HEK293 (cell line): ENCODE results near the gene SUPT5H.

Experiments used
- CTCF ChIA-PET: fragments of 350-600 bp; formaldehyde crosslinking; extraction: SDS; loops from one replicate; lab custom pipeline; 2021; ENCODE audit warnings: antibody characterized with exemption; lab: Yijun Ruan, JAX
- POLR2A ChIA-PET: fragments of 300-600 bp; formaldehyde crosslinking; extraction: SDS; loops from one replicate; lab custom pipeline; 2020; ENCODE audit warnings: antibody characterized with exemption, inconsistent platforms; lab: Yijun Ruan, JAX
- H3K27ac ChIP-seq: fragments of 200-500 bp; sonication (Bioruptor generic); 2 replicates; pipeline ENCODE4 v1.5.1; 2014; ENCODE audit warnings: low read depth, low read length, control low read depth, inconsistent platforms; ENCODE audit errors: extremely low read depth
- H3K36me3 ChIP-seq, 2 experiments: fragments of 200-500 bp in 1 of 2; sonication (Bioruptor generic) in 1 of 2; 1 replicate in 1 of 2; 2 replicates in 1 of 2; pipeline ENCODE4 v1.5.1; 2014 to 2017; ENCODE audit warnings: inconsistent platforms in 2 of 2, low read length in 2 of 2; ENCODE audit not compliant: control insufficient read depth in 2 of 2, insufficient read depth in 1 of 2
- H3K4me1 ChIP-seq: fragments of 200-500 bp; sonication (Bioruptor generic); 2 replicates; pipeline ENCODE4 v1.5.1; 2014; ENCODE audit warnings: mild to moderate bottlenecking, low read length, inconsistent platforms; ENCODE audit not compliant: control insufficient read depth, insufficient read depth
- H3K4me3 ChIP-seq: 2 replicates; pipeline ENCODE4 v1.5.1; 2011; ENCODE audit warnings: low read depth, mild to moderate bottlenecking, control low read depth, low read length, moderate library complexity
- H3K9me3 ChIP-seq: fragments of 200-500 bp; sonication (Bioruptor generic); 2 replicates; pipeline ENCODE4 v1.5.1; 2014; ENCODE audit warnings: low read depth, low read length, inconsistent platforms; ENCODE audit not compliant: control insufficient read depth, insufficient read depth
- KLF1 ChIP-seq: fragments of 450-650 bp; formaldehyde crosslinking; IDR thresholded peaks from 2 replicates; pipeline ENCODE4 v1.5.1; 2016; ENCODE audit warnings: missing biosample characterization, missing genetic modification characterization
- ZNF146 ChIP-seq: fragments of 450-650 bp; formaldehyde crosslinking; IDR thresholded peaks from 2 replicates; pipeline ENCODE4 v1.5.1; 2016; ENCODE audit warnings: missing biosample characterization, missing genetic modification characterization
- ZNF24 ChIP-seq: fragments of 450-650 bp; formaldehyde crosslinking; IDR thresholded peaks from 2 replicates; pipeline ENCODE4 v1.5.1; 2016; ENCODE audit warnings: missing biosample characterization, missing genetic modification characterization
- ZNF341 ChIP-seq: fragments of 450-650 bp; formaldehyde crosslinking; IDR thresholded peaks from 2 replicates; pipeline ENCODE4; 2016; ENCODE audit warnings: low read depth, missing biosample characterization, missing genetic modification characterization
- ZNF404 ChIP-seq: fragments of 450-650 bp; formaldehyde crosslinking; IDR thresholded peaks from 2 replicates; pipeline ENCODE4 v1.5.1; 2017; ENCODE audit warnings: missing biosample characterization, missing genetic modification characterization
- ZNF837 ChIP-seq: fragments of 450-650 bp; formaldehyde crosslinking; IDR thresholded peaks from 2 replicates; pipeline ENCODE4 v1.5.1; 2016; ENCODE audit warnings: missing biosample characterization, missing genetic modification characterization
- TF ChIP-seq, protein P1 (sequence below): fragments of 450-650 bp; formaldehyde crosslinking; IDR thresholded peaks from 2 replicates; pipeline ENCODE4 v1.5.0; 2017; ENCODE audit warnings: missing biosample characterization, missing genetic modification characterization, borderline replicate concordance
- TF ChIP-seq, protein P2 (sequence below): fragments of 450-650 bp; formaldehyde crosslinking; IDR thresholded peaks from 2 replicates; pipeline ENCODE4 v1.5.1; 2016; ENCODE audit warnings: missing biosample characterization, missing genetic modification characterization, borderline replicate concordance
- TF ChIP-seq, protein P3 (sequence below): fragments of 450-650 bp; formaldehyde crosslinking; IDR thresholded peaks from 2 replicates; pipeline ENCODE4 v1.5.1; 2016; ENCODE audit warnings: missing biosample characterization, missing genetic modification characterization, low read depth
- TF ChIP-seq, protein P4 (sequence below): fragments of 450-650 bp; formaldehyde crosslinking; IDR thresholded peaks from 2 replicates; pipeline ENCODE4 v1.5.1; 2017; ENCODE audit warnings: missing biosample characterization, missing genetic modification characterization

The SUPT5H gene

DNA sequence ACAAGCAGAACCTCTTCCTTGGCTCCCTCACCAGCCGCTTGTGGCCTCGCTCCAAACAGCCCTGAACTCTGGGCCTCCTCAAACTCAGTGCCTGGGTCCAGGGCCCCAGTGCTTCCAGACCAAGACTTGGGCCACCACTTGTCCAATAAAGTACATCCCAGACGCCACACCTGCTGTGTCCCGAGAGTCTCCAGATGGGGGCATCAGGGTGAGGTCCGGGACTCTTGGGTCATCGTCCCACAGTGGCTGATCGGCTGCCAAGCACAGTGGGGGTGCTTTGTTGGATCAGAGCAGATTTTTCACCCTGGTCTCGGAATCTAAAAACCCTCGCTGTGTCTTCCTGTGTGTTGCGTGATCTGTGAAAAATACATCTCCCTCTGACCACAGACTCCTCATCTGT, 44.4 kb downstream of the SUPT5H start:
- H3K4me3 ChIP-seq = no peak overlapping the region
- CTCF ChIA-PET = interaction anchor here (0.7 to 4.1 kb wide), 4 partner anchors 10 to 92 kb away, joined by 3 to 21 read pairs (median 4); no protein-coding TSS in a partner anchor
- POLR2A ChIA-PET = interaction anchor here (0.8 to 1.9 kb wide), 4 partner anchors 9 to 54 kb away, joined by 3 to 10 read pairs (median 5); partner anchors contain the start of genes RPS16 and TIMM50
- no peaks in the 10 kb centered on the region for H3K9me3 ChIP-seq
- H3K4me1 ChIP-seq = no peaks in the 10 kb centered on the region
- TF ChIP-seq KLF1 (tag by site-specific recombination) (0 out of 2 replicates have a peak, but pooled peaks have one; percentile 32), ZNF837 (tag by site-specific recombination) (no peak)
- peaks cover 66 to 82% of the 10 kb centered on the region in 2 experiments for H3K36me3 ChIP-seq
- no peak overlapping the region for H3K27ac ChIP-seq

DNA sequence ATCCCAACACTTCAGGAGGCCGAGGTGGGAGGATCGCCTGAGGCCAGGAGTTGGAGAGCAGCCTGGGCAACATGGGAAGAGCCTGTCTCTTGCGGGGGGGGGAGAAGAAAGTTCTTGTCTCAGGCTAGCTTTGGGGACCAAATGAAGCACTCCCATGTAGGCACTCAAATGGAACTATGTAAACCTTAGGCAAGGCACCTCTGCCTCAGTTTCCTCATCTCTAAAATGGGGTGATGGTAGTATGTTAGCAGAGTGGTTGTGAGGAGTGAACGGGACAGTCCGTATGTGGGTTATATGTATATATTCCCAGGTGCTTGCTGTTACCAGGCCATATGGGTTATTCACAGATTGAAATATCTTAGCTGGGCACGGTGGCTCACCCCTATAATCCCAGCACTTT, 46.8 kb downstream of the SUPT5H start:
- POLR2A ChIA-PET = interaction anchor here (0.9 to 2.0 kb wide), 3 partner anchors 21 to 57 kb away, joined by 4 to 10 read pairs (median 5); partner anchors contain the start of genes EID2B and RPS16

More for the DNA sequence above, 46.8 kb downstream of the SUPT5H start:
- no peak overlapping the region for H3K4me3 ChIP-seq
- CTCF ChIA-PET = interaction anchor here (0.9 to 4.1 kb wide), 5 partner anchors 9 to 52 kb away, joined by 3 to 21 read pairs (median 9); no protein-coding TSS in a partner anchor
- TF ChIP-seq, protein P1, sequence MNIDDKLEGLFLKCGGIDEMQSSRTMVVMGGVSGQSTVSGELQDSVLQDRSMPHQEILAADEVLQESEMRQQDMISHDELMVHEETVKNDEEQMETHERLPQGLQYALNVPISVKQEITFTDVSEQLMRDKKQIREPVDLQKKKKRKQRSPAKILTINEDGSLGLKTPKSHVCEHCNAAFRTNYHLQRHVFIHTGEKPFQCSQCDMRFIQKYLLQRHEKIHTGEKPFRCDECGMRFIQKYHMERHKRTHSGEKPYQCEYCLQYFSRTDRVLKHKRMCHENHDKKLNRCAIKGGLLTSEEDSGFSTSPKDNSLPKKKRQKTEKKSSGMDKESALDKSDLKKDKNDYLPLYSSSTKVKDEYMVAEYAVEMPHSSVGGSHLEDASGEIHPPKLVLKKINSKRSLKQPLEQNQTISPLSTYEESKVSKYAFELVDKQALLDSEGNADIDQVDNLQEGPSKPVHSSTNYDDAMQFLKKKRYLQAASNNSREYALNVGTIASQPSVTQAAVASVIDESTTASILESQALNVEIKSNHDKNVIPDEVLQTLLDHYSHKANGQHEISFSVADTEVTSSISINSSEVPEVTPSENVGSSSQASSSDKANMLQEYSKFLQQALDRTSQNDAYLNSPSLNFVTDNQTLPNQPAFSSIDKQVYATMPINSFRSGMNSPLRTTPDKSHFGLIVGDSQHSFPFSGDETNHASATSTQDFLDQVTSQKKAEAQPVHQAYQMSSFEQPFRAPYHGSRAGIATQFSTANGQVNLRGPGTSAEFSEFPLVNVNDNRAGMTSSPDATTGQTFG = no peak
- no peak for TF ChIP-seq ZNF146
- TF ChIP-seq ZNF341 = peak; percentile 35; the same call in 1 of the 2 replicates
- TF ChIP-seq, protein P2, sequence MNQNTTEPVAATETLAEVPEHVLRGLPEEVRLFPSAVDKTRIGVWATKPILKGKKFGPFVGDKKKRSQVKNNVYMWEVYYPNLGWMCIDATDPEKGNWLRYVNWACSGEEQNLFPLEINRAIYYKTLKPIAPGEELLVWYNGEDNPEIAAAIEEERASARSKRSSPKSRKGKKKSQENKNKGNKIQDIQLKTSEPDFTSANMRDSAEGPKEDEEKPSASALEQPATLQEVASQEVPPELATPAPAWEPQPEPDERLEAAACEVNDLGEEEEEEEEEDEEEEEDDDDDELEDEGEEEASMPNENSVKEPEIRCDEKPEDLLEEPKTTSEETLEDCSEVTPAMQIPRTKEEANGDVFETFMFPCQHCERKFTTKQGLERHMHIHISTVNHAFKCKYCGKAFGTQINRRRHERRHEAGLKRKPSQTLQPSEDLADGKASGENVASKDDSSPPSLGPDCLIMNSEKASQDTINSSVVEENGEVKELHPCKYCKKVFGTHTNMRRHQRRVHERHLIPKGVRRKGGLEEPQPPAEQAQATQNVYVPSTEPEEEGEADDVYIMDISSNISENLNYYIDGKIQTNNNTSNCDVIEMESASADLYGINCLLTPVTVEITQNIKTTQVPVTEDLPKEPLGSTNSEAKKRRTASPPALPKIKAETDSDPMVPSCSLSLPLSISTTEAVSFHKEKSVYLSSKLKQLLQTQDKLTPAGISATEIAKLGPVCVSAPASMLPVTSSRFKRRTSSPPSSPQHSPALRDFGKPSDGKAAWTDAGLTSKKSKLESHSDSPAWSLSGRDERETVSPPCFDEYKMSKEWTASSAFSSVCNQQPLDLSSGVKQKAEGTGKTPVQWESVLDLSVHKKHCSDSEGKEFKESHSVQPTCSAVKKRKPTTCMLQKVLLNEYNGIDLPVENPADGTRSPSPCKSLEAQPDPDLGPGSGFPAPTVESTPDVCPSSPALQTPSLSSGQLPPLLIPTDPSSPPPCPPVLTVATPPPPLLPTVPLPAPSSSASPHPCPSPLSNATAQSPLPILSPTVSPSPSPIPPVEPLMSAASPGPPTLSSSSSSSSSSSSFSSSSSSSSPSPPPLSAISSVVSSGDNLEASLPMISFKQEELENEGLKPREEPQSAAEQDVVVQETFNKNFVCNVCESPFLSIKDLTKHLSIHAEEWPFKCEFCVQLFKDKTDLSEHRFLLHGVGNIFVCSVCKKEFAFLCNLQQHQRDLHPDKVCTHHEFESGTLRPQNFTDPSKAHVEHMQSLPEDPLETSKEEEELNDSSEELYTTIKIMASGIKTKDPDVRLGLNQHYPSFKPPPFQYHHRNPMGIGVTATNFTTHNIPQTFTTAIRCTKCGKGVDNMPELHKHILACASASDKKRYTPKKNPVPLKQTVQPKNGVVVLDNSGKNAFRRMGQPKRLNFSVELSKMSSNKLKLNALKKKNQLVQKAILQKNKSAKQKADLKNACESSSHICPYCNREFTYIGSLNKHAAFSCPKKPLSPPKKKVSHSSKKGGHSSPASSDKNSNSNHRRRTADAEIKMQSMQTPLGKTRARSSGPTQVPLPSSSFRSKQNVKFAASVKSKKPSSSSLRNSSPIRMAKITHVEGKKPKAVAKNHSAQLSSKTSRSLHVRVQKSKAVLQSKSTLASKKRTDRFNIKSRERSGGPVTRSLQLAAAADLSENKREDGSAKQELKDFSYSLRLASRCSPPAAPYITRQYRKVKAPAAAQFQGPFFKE = no peak
- TF ChIP-seq, protein P3, sequence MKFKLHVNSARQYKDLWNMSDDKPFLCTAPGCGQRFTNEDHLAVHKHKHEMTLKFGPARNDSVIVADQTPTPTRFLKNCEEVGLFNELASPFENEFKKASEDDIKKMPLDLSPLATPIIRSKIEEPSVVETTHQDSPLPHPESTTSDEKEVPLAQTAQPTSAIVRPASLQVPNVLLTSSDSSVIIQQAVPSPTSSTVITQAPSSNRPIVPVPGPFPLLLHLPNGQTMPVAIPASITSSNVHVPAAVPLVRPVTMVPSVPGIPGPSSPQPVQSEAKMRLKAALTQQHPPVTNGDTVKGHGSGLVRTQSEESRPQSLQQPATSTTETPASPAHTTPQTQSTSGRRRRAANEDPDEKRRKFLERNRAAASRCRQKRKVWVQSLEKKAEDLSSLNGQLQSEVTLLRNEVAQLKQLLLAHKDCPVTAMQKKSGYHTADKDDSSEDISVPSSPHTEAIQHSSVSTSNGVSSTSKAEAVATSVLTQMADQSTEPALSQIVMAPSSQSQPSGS (tag by site-specific recombination) = no peak
- TF ChIP-seq ZNF24 (tag by site-specific recombination) = no peak
- TF ChIP-seq ZNF404 (tag by site-specific recombination) = no peak
- TF ChIP-seq, protein P4, sequence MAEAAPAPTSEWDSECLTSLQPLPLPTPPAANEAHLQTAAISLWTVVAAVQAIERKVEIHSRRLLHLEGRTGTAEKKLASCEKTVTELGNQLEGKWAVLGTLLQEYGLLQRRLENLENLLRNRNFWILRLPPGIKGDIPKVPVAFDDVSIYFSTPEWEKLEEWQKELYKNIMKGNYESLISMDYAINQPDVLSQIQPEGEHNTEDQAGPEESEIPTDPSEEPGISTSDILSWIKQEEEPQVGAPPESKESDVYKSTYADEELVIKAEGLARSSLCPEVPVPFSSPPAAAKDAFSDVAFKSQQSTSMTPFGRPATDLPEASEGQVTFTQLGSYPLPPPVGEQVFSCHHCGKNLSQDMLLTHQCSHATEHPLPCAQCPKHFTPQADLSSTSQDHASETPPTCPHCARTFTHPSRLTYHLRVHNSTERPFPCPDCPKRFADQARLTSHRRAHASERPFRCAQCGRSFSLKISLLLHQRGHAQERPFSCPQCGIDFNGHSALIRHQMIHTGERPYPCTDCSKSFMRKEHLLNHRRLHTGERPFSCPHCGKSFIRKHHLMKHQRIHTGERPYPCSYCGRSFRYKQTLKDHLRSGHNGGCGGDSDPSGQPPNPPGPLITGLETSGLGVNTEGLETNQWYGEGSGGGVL (tag by site-specific recombination) = no peak
- TF ChIP-seq, all 188 proteins: peak for 1
- H3K9me3 ChIP-seq = no peaks in the 10 kb centered on the region
- H3K36me3 ChIP-seq = peaks cover 42 to 57% of the 10 kb centered on the region in 2 experiments
- H3K4me1 ChIP-seq = no peaks in the 10 kb centered on the region; the same call in 1 of the 2 replicates
- H3K27ac ChIP-seq = peak overlapping the region; percentile 16; the same call in 1 of the 2 replicates
